Measurements from ENCODE around the gene KCNMA1.

The KCNMA1 gene

DNA sequence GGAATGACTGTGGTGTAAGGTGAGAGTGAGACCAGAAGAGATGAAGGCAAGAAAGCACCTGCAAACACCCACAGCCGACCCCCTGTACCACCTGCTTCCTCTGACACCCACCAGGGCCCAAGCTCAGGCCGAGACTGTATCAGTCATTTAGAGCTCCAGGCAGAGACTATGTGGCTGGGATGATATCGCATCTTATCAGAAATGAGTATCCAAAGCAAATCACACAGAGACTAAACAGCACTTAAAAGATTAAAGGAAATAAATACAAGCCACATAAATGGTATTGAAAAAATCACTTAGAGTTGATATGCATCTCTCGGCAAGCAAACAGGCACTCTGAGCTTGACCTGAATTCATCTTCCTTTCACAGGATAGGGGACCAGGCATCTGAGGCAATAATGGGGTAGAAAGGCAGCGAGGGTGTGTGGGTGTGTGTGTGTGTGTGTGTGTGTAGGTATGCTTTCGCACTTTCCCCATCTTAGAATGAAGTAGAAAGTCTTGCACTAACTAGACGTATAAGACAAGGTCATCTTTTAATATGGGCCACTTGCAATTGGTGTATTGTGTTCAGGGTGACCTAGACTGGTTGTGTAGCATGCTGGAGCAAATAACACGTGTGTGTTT is 665.9 kb downstream of the KCNMA1 start:
- H3K4me1 ChIP-seq (ENCODE audit: control insufficient read depth, insufficient read depth, low read length): no peaks in the 10 kb centered on the region
- H3K36me3 ChIP-seq (ENCODE audit: insufficient read depth, low read length): no peaks in the 10 kb centered on the region
- no peaks in the 10 kb centered on the region for H3K27me3 ChIP-seq (ENCODE audit: control insufficient read depth, insufficient read depth, low read length)
- H3K9me3 ChIP-seq (replicated peaks; ENCODE audit: low read length): no peaks in the 10 kb centered on the region
- H3K4me3 ChIP-seq (ENCODE audit: low read length): no peak overlapping the region
- H3K9ac ChIP-seq (ENCODE audit: low read depth, low read length): no peak overlapping the region
- no peak overlapping the region for H3K4me2 ChIP-seq (ENCODE audit: low read length)

DNA sequence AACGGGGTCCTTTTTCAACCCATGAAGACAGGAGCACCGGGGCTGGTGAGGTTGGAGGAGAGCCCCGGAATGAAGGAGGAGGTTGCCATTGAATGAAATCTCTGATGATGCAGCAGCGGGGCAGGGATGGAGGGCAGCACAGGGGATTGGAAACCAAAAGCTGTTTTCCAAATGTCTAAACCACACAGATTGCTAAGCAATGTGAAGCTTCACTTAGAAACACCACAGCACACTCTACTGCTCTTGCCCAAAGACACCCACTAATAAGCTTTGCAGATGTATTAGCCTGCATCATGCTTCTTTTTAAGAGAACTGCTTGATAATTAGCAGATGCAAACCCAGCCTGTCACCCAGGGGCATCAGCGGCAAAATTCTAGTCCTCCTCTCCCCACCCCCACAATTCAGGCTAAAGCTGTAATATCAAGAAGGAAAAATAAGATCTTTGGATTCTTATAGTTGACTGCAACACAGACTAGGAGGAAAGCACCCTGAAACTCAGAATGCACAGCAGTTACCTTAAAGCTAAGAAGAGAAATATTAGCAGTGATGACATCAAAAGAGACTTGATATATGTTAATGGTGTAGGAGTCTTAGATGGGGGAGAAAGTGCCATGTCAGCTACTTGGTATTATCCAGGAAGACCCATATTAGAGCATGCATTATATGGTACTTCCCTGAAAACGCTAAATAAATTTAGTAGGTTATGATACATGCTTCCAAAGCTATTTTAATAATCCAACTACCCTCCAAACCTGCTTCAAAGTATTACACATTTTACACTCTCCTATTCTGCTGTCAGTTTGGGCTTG is 666.7 kb downstream of the KCNMA1 start:
- Histone ChIP-seq H3K27me3 (ENCODE audit: control insufficient read depth, insufficient read depth, low read length) (no peaks in the 10 kb centered on the region), H3K36me3 (ENCODE audit: insufficient read depth, low read length) (no peaks in the 10 kb centered on the region), H3K9ac (ENCODE audit: low read depth, low read length) (no peak overlapping the region), H3K4me2 (ENCODE audit: low read length) (no peak overlapping the region), H3K4me1 (ENCODE audit: control insufficient read depth, insufficient read depth, low read length) (no peaks in the 10 kb centered on the region), H3K4me3 (ENCODE audit: low read length) (no peak overlapping the region), H3K9me3 (replicated peaks; ENCODE audit: low read length) (no peaks in the 10 kb centered on the region)

DNA sequence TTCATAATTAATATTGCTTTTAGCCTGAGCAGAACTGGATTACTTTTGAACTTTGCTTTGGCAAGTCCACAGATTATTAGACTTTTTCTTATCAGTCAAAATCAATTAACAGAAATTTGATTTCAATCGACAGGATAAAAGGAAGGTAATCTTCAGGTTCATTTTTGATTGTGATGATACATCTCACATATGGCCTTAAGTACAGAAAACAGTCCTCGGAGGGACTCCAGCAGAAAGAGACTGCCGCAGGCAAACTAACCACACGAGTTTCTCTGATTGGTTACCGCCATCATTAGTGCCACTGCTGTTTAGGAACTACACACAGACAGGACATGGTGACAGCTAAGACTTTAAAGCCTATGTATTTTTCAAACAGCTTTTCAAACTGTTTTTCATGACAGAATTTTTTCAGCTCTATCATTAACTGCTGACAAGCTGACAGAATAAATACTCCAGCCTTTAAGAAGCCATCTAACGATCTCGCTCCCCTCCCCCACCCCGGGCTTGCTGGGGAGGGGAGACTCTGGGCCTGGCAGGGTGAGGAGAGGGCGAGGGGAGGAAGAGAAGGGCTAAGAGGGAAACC is 668.2 kb downstream of the KCNMA1 start:
- no peak overlapping the region for H3K9ac ChIP-seq (ENCODE audit: low read depth, low read length)
- no peak overlapping the region for H3K4me3 ChIP-seq (ENCODE audit: low read length)
- H3K36me3 ChIP-seq (ENCODE audit: insufficient read depth, low read length): no peaks in the 10 kb centered on the region
- no peaks in the 10 kb centered on the region for H3K4me1 ChIP-seq (ENCODE audit: control insufficient read depth, insufficient read depth, low read length)
- H3K27me3 ChIP-seq (ENCODE audit: control insufficient read depth, insufficient read depth, low read length): no peaks in the 10 kb centered on the region
- H3K9me3 ChIP-seq (replicated peaks; ENCODE audit: low read length): no peaks in the 10 kb centered on the region
- H3K4me2 ChIP-seq (ENCODE audit: low read length): no peak overlapping the region

DNA sequence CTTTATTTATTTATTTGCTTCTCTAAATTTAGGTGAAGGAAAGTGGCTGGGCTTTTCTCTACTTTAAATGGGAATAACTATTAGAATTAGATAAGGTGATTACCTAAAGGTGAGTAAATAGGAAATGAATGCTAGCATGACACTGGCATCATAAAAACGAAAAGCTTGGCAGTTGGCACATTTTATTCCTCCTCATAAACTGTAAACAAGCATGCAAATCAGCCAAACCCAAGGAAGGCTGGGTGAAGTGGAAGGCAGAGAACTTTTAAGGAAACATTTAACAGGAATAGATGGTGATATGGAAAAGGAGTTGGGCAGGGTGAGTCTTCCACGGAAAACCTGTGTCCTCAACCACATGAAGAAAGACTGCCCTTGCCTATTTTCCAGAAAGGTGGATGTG is 669.1 kb downstream of the KCNMA1 start:
- no peaks in the 10 kb centered on the region for H3K27me3 ChIP-seq (ENCODE audit: control insufficient read depth, insufficient read depth, low read length)
- no peak overlapping the region for H3K4me2 ChIP-seq (ENCODE audit: low read length)
- H3K9ac ChIP-seq (ENCODE audit: low read depth, low read length): no peak overlapping the region
- H3K36me3 ChIP-seq (ENCODE audit: insufficient read depth, low read length): no peaks in the 10 kb centered on the region
- H3K4me1 ChIP-seq (ENCODE audit: control insufficient read depth, insufficient read depth, low read length): no peaks in the 10 kb centered on the region
- H3K4me3 ChIP-seq (ENCODE audit: low read length): no peak overlapping the region
- no peaks in the 10 kb centered on the region for H3K9me3 ChIP-seq (replicated peaks; ENCODE audit: low read length)

DNA sequence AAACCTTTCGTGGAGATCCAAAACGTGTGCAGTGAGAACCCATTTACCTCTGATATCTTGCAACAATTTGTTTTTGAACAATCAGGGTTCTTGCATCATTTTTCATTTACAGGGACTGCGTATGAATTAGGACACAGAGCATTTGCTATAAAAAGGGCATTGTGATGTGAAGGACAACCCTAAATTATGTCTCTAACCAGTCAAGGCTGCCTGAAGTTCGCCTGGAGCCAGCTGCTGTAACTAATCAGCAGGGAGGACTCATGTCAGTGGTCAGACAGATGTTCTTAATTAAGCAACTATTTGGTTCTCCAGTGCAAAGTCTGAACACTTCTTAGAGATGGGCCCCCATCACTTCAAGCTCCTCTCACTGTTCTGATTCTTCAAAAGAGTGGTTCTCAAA is 674.8 kb downstream of the KCNMA1 start:
- Histone ChIP-seq H3K4me1 (ENCODE audit: control insufficient read depth, insufficient read depth, low read length) (no peaks in the 10 kb centered on the region), H3K9me3 (replicated peaks; ENCODE audit: low read length) (no peaks in the 10 kb centered on the region), H3K4me2 (ENCODE audit: low read length) (no peak overlapping the region), H3K27me3 (ENCODE audit: control insufficient read depth, insufficient read depth, low read length) (no peaks in the 10 kb centered on the region), H3K36me3 (ENCODE audit: insufficient read depth, low read length) (no peaks in the 10 kb centered on the region), H3K4me3 (ENCODE audit: low read length) (no peak overlapping the region), H3K9ac (ENCODE audit: low read depth, low read length) (no peak overlapping the region)

DNA sequence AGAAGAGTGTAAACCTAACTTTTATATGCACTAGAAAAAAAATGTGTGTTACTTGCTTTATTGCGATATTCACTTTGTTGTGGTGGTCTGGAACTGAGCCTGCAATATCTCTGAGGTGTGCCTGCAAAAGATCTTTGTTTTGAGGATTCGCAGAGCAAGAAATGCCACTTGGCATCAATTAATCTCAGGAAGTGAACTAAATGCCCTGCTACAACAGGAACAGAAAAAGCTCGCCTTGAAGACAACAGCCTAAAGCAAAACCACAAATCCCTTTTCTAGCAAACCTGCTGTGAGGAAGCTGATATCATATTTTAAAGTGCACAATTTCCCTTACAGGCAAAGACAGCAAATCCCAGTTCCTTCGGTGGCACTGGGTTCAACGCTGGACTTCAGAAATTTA is 675.8 kb downstream of the KCNMA1 start:
- H3K4me1 ChIP-seq (ENCODE audit: control insufficient read depth, insufficient read depth, low read length): no peaks in the 10 kb centered on the region
- no peak overlapping the region for H3K4me3 ChIP-seq (ENCODE audit: low read length)
- no peaks in the 10 kb centered on the region for H3K27me3 ChIP-seq (ENCODE audit: control insufficient read depth, insufficient read depth, low read length)
- H3K9ac ChIP-seq (ENCODE audit: low read depth, low read length): no peak overlapping the region
- H3K36me3 ChIP-seq (ENCODE audit: insufficient read depth, low read length): no peaks in the 10 kb centered on the region
- no peak overlapping the region for H3K4me2 ChIP-seq (ENCODE audit: low read length)
- H3K9me3 ChIP-seq (replicated peaks; ENCODE audit: low read length): no peaks in the 10 kb centered on the region

DNA sequence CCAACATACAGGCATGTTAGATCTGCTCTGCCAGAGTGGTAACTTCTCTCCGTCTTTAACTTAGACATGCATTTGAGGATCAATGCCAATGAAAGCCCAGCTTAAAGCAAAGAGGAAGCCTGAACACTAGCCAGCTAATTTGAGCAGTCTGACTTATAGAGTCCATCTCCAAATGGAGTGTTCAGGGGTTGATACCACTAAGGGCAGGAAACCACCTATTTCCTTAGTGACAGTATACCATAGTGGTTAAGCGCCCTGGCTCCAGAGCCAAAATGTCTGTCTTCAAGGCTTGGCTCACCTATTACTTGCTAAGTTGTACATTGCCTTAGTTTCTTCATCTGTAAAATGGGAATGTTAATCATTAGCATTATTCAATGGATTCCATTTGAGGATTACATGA is 678.5 kb downstream of the KCNMA1 start:
- H3K4me1 ChIP-seq (ENCODE audit: control insufficient read depth, insufficient read depth, low read length): no peaks in the 10 kb centered on the region
- H3K9ac ChIP-seq (ENCODE audit: low read depth, low read length): no peak overlapping the region
- no peak overlapping the region for H3K4me2 ChIP-seq (ENCODE audit: low read length)
- no peaks in the 10 kb centered on the region for H3K27me3 ChIP-seq (ENCODE audit: control insufficient read depth, insufficient read depth, low read length)
- H3K9me3 ChIP-seq (replicated peaks; ENCODE audit: low read length): no peaks in the 10 kb centered on the region
- no peaks in the 10 kb centered on the region for H3K36me3 ChIP-seq (ENCODE audit: insufficient read depth, low read length)
- no peak overlapping the region for H3K4me3 ChIP-seq (ENCODE audit: low read length)

DNA sequence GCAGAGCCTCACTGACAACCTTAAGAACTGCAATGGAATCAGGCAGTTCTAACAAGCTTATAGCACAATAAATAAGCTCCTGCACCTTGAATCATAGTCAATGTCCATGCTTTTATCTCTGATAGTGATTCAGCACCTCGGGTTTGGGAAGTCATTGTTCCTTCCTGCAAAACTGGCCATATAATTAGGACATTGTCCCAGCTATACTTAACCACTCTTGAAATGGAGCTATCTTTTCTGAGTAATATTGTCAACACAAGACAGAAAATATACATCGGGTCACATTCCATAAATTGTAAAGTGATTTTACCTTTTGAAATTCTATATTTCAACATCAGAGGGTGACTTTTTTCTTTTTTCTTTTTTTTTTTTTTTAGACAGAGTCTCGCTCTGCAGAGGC is 682.8 kb downstream of the KCNMA1 start:
- no peak overlapping the region for H3K4me3 ChIP-seq (ENCODE audit: low read length)
- no peak overlapping the region for H3K9ac ChIP-seq (ENCODE audit: low read depth, low read length)
- no peaks in the 10 kb centered on the region for H3K9me3 ChIP-seq (replicated peaks; ENCODE audit: low read length)
- H3K27me3 ChIP-seq (ENCODE audit: control insufficient read depth, insufficient read depth, low read length): no peaks in the 10 kb centered on the region
- no peaks in the 10 kb centered on the region for H3K36me3 ChIP-seq (ENCODE audit: insufficient read depth, low read length)
- H3K4me2 ChIP-seq (ENCODE audit: low read length): no peak overlapping the region
- H3K4me1 ChIP-seq (ENCODE audit: control insufficient read depth, insufficient read depth, low read length): no peaks in the 10 kb centered on the region

DNA sequence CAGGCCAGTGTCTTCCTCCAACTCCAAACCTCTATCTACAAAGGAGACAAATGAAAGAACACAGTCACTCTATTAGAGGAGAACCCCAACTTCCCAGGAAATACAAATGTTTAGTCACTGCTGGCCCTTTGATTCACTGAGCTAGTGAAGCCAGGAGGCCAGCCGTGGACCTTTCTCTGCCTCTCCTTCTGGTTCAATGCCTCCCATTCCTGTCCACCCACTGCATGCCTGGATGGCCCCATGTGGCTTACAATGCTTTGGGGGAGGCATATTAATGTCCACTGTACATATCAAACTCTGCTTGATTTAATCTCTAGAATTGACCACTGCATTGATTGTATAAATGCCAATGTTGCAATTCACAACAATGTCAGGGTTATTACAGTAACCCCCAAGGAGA is 687.3 kb downstream of the KCNMA1 start:
- no peaks in the 10 kb centered on the region for H3K9me3 ChIP-seq (replicated peaks; ENCODE audit: low read length)
- H3K4me2 ChIP-seq (ENCODE audit: low read length): no peak overlapping the region
- H3K4me3 ChIP-seq (ENCODE audit: low read length): no peak overlapping the region
- H3K27me3 ChIP-seq (ENCODE audit: control insufficient read depth, insufficient read depth, low read length): no peaks in the 10 kb centered on the region
- no peaks in the 10 kb centered on the region for H3K36me3 ChIP-seq (ENCODE audit: insufficient read depth, low read length)
- no peak overlapping the region for H3K9ac ChIP-seq (ENCODE audit: low read depth, low read length)
- H3K4me1 ChIP-seq (ENCODE audit: control insufficient read depth, insufficient read depth, low read length): peaks cover 4% of the 10 kb centered on the region

DNA sequence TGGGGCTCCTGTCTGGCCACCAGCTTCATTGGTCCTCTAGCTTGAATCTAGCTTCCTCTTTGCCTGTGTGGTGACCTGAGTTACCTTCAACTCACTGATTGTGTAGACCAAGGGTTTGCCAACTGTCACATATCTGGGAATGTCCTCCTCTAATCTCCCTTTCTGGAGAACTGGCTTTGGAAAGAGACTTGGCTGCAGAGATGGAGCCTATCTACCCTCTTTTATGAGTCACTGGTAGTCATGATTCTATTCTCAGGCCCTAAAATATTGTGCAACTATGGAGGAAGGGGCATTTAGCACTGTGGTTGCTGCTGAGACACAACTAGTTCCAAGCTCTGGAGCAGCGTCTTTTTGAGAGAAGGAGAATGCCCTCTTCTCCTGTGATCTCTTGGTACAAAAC is 691.3 kb downstream of the KCNMA1 start:
- Histone ChIP-seq H3K4me2 (ENCODE audit: low read length) (no peak overlapping the region), H3K9ac (ENCODE audit: low read depth, low read length) (no peak overlapping the region), H3K9me3 (replicated peaks; ENCODE audit: low read length) (no peaks in the 10 kb centered on the region), H3K4me1 (ENCODE audit: control insufficient read depth, insufficient read depth, low read length) (peaks cover 6% of the 10 kb centered on the region), H3K4me3 (ENCODE audit: low read length) (no peak overlapping the region), H3K27me3 (ENCODE audit: control insufficient read depth, insufficient read depth, low read length) (no peaks in the 10 kb centered on the region), H3K36me3 (ENCODE audit: insufficient read depth, low read length) (peaks cover 10% of the 10 kb centered on the region)

DNA sequence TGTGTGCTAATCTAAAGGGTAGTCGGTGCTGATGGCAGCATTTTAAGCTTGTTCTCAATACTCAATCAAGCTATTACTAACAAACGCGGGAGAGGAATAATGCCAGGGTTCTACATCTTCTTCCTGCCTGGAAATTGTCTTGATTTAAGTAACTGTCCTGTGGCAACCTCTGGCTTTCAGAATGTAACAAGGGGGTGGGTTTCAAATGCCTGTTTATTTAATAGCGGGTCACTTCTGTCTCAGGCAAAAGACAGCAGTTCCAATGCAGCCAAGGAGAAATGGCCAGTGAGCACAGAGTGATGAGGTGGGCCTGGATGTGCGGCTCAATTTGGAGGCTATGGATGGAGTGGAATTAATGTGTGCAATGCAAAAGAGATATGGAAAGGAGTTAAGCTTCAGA is 692.4 kb downstream of the KCNMA1 start:
- H3K9me3 ChIP-seq (replicated peaks; ENCODE audit: low read length): no peaks in the 10 kb centered on the region
- H3K4me2 ChIP-seq (ENCODE audit: low read length): no peak overlapping the region
- H3K9ac ChIP-seq (ENCODE audit: low read depth, low read length): no peak overlapping the region
- no peak overlapping the region for H3K4me3 ChIP-seq (ENCODE audit: low read length)
- H3K36me3 ChIP-seq (ENCODE audit: insufficient read depth, low read length): peaks cover 10% of the 10 kb centered on the region
- no peaks in the 10 kb centered on the region for H3K27me3 ChIP-seq (ENCODE audit: control insufficient read depth, insufficient read depth, low read length)
- peaks cover 6% of the 10 kb centered on the region for H3K4me1 ChIP-seq (ENCODE audit: control insufficient read depth, insufficient read depth, low read length)

DNA sequence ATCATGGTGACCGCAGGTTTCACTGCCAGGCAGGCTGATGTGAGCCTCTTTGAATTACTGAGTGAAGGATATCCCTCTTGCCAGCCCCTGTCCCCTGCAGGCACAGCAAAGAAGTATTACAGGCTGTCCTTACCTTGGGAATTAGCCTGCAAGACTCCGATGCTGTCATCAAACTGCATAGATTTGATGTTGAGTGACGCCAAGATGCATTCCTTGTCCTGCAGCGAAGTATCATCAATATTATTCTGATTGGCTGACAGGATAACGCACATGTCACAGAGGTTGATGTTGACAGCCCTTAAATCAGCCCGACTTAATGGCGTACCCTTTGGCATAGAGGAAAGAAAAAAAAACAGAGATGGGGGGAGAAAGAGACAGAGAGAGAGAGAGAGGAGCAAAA is 693.0 kb downstream of the KCNMA1 start:
- H3K4me1 ChIP-seq (ENCODE audit: control insufficient read depth, insufficient read depth, low read length): peaks cover 6% of the 10 kb centered on the region
- no peaks in the 10 kb centered on the region for H3K27me3 ChIP-seq (ENCODE audit: control insufficient read depth, insufficient read depth, low read length)
- no peak overlapping the region for H3K4me2 ChIP-seq (ENCODE audit: low read length)
- H3K9me3 ChIP-seq (replicated peaks; ENCODE audit: low read length): no peaks in the 10 kb centered on the region
- peaks cover 10% of the 10 kb centered on the region for H3K36me3 ChIP-seq (ENCODE audit: insufficient read depth, low read length)
- no peak overlapping the region for H3K4me3 ChIP-seq (ENCODE audit: low read length)
- H3K9ac ChIP-seq (ENCODE audit: low read depth, low read length): no peak overlapping the region

Measured in skeletal muscle satellite cell (primary cell).